CD4-positive, alpha-beta T cell treated with Interferon alpha-2 for 1 hour (primary cell): ENCODE data around the gene SAFB2.

ENCODE experiments used
- DNase-seq, 2 donors: peaks; one replicate each; pipeline ENCODE4 v3.0.0-alpha.2; 2020 to 2022

SAFB2 gene

DNA sequence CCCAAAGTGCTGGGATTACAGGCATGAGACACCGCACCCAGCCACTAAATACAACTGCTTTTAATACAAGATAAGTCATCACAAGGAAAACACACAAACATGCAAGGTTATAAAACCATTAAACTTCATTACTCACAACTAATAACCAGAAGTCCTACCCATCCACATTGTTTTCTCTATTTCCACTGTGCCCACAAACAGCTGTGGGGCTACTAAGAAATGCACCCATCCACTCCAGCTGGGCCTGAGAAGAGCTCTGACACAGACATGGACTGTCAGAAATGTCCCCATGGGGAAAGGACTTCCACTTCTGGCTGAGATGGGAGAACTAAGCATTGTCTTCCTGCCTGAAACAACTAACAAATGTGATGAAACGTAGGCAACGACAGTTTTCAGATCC is 17.2 kb downstream of the SAFB2 start:
- DNase-seq: no peak

GRCh38 chr19:5603626-5604025 is 18.9 kb downstream of the SAFB2 start:
- no peak for DNase-seq

GRCh38 chr19:5600797-5601196 is 21.8 kb downstream of the SAFB2 start:
- DNase-seq: no peak

GRCh38 chr19:5595745-5596144 is 26.8 kb downstream of the SAFB2 start:
- DNase-seq: no peak

DNA sequence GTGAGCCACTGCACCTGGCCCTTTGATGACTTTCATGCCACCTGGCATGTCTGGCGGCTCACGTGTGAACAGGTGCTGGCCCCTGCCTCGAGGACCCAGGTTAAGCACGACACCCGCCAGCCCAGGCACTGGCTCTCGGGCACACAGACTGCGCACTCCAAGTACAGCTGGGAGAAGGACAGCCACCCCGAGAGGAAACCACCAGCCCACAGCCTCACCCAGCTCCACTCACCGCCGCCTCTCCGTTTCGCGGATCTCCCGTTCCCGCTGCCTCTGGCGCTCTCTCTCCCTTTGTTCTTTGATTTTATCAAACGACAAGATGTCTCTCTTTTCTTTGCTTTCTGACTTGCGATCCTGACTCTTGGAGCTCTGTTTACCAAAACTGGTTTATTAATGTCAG is 27.4 kb downstream of the SAFB2 start:
- DNase-seq: no peak

- DNase-seq: no peak
Measured at GRCh38 chr19:5594521-5594950, 28.0 kb downstream of the SAFB2 start.

- DNase-seq: no peak
Measured at GRCh38 chr19:5593343-5594255, 29.0 kb downstream of the SAFB2 start.

DNA sequence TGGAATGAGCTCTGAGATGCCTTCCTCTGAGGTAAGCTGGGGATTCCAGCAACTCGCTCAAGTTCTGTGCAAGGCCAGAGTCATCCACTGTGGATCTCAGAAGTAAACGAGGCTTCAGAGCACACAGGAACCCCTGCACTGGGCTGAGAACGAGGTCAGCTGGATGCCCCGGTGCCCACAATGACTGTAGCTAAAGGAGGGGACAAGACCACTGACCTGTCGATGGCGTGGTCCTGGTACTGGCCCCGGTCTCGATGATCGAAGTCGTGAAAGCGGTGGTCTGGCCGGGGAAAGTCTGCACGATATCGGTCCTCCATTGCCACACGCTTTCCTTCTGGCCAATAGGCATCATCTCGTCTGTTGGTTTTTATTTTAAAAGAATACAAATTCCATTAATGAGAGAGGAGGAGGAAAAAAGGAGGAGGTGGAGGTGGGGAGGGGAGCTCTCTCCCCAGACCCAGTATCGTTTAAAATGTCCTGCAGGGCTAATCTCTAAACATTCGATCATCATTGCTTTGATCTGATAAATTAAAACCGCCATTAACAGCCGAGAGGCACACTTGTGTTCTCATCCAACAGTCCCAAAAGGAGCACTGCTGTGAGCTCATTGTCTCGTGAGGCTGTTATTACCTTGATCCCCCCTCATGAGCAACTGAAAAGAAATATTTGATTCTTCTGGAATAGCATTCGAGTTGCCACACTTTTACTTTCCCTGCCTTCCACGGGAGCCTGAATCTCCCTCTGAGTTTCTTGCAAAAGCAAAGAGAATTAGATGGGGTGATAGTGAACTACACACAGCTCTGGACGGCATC is 29.8 kb downstream of the SAFB2 start:
- DNase-seq: no peak

GRCh38 chr19:5591476-5591875 is 31.1 kb downstream of the SAFB2 start:
- no peak for DNase-seq

GRCh38 chr19:5590865-5591154 is 31.8 kb downstream of the SAFB2 start:
- no peak for DNase-seq

GRCh38 chr19:5590151-5590864 is 32.3 kb downstream of the SAFB2 start:
- DNase-seq: no peak

DNA sequence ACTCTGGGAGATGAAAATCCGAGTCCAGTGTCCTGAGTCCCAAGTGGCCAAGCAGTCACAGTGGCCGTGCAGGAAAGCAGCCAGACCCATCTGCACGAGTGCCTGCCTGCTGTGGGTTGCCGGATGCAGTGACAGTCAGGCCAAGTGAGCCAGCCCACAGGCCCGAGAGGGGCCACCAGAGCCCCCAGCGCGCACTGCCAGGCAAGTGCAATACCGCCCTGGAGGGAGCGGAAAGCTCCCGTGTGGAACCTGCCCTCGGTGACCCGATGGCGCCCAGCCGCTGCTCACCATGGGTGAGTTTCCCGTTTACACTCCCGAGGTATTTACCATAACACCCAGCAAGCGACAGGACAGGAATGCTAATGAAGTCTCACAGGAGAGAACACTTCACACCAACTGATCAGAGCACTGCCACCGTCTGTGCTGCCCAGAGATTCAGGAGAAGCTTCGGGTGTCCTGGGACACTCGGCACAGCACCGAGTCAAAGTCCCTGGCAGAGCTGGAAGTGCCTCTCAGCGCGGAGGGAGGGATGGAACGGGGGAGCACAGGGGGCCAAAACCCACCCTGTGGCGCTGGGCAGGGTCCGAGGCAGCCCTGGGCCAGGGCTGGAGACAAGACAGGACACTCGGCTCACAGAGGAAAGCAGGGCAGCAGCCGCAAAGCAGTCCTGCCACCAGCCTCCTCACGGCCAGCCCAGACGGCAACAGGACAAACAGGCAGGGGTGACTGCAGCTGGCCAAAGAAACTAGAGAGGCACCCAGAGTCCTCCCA is 33.5 kb downstream of the SAFB2 start:
- DNase-seq: no peak

- no peak for DNase-seq
Measured at GRCh38 chr19:5588441-5588840, 34.1 kb downstream of the SAFB2 start.

GRCh38 chr19:5587661-5588060 is 34.9 kb downstream of the SAFB2 start:
- no peak for DNase-seq

DNA sequence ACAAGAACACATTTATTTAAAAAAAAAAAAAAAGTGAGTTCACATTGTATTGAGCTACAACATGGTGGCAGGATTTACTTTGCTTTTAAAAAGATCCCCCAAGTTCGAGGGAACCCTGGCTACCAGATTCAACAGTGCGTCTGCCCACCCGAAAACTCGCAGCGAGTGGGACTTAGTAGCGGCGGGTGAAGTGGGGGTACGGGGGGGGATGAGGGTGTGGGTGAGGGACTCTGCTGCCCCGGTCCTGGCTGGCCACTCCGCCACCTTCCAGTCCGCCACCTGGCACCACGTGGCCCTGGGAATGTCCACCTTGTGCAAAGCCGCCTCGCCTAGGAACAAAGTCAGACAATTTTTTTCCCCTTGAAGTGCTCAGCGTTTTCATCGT is 35.5 kb downstream of the SAFB2 start:
- DNase-seq: no peak

DNA sequence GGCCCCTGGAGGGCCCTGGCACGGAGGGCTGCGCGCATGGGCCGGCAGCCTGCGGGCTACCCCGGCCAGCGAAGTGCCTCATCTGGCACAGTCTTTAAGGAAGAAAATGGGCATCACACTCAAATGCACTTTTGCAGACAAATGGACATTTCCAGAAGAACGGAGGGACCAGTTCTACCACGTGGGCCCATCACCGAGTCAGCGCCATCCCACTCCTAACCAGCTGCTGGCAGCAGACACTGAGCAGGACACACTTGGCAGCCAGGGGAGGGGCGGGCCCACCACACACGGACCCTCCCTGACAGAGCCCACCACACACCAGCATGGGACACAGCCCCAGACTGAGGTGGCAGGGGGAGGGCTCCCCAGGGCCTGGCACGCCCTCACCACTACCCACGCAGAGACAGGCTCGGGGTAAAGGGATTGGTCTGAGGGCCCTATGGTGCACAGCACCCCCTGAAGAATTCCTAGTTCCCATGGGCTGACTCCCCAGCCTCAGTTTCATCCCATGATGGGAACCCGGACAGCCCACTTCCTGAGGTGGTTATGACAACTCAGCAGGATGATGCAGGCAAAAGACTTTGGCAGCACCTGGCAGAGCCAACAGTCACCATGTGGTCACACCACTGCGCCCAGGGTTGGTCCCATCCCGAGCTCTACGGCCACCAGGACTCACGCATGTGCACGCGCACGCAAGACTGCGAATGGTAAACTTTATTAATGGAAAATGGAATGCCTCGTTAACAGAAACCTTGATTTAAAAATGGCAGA is 36.1 kb downstream of the SAFB2 start:
- no peak for DNase-seq

DNA sequence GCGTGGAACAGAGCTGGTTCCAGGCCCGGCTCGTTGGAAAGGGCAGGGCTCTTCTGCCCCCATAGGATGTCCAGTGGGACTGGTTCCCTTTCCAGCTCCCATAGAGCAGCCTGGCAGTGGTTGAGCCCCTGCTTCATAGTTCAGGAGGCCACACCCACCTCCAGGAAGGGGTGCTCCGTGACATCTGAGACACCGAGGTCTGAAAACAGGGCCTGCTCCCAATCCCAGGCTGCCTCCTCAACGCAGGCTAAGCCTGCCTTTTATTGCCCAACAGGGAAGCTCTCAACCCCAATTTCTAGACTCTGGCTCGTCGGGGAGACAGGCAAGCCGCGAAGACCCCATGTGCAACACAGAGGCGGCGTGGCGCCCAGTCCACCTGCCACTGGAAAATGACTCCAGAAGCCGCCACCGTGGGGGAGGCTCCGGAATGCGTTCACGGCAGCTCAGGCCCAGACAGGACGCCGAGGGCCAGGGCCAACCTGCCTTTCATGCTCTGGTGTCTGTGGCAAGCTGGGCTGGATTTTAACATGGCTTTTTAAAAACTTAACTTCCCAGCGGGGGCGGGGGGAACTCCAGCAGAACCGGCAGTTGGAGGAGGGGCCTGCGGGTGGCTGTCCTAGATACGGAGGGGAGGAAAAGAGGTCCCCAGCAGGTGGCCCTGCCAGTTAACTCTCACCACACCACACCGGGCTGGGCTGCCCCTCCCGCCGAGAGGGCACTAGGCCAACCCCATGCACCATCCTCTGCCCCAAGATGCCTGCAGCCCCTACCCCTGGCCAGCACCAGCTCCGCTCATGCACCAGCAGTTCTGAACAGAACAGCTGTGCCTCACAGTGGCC is 36.9 kb downstream of the SAFB2 start:
- peak; percentile 4 to 49 for DNase-seq

DNA sequence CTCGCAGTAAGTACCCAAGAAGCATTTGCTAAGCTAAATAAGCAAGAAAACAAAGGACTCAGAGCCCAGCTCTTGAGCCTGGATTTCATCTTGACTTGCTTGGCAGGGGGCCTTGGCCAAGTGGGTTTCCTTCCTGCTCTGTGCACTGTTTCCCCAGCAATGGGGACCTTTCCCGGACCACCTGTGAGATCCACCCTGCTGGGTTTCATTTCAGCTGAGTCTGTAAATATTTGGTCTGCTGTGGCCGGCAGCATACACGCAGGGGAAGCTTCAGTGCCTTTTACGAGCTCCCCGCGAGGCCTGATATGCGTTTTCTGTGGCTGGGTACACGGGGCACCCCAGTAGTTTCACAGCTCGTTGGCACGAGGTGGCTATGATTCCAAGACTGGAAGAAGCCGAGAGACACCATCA is 42.4 kb downstream of the SAFB2 start:
- DNase-seq: no peak

GRCh38 chr19:5579697-5580096 is 42.9 kb downstream of the SAFB2 start:
- DNase-seq: no peak

DNA sequence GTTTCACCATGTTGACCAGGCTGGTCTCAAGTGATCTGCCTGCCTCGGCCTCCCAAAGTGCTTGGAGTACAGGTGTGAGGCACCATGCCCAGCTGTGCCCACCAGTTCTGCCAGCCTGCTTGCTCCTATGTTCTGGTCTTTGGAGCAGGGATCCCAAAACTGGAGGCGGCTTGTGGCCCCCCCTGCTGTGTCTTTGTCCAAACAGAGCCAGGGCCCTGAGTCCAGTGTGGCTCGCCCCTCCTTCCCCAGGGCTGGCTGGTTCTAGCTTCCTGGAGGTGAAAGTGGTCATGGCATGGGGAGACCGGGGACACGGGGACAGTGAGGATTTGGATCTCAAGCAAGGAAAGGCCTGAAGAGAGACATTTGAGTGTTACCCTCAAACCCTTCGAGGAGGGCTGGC is 43.3 kb downstream of the SAFB2 start:
- no peak for DNase-seq
